Peyer's patch (tissue), 4 donors: ENCODE data around the gene CSGALNACT2. TPM values are rescaled to one million over a fixed set of nuclear protein-coding genes. Genes with fewer than 3 reads are reported as not detected.
A peak's percentile ranks its signal among the peaks of the same experiment; 100 is the strongest.

ENCODE experiments used
- DNase-seq, 3 donors: peaks; one replicate each; pipeline ENCODE4 v3.0.0-alpha.2; 2017 to 2019
- H3K27ac ChIP-seq, 4 donors: fragments of 200-600 bp; sonication (generic); one replicate each; pipeline ENCODE4 v1.5.1; 2016 to 2019
- H3K27me3 ChIP-seq, 2 donors: fragments of 200-600 bp; sonication (generic); one replicate each; pipeline ENCODE4 v1.5.1; 2019
- H3K36me3 ChIP-seq, 3 donors: fragments of 200-600 bp; sonication (generic); one replicate each; pipeline ENCODE4 v1.5.1; 2016 to 2019
- H3K4me1 ChIP-seq, 4 donors: fragments of 200-600 bp; sonication (generic); one replicate each; pipeline ENCODE4 v1.5.1; 2016 to 2019
- H3K4me3 ChIP-seq, 4 donors: fragments of 200-600 bp; sonication (generic); 1 replicate in 3 of 4; 2 replicates in 1 of 4; pipeline ENCODE4 v1.5.1; 2016 to 2019; ENCODE audit warnings: mild to moderate bottlenecking in 1 of 4
- H3K9me3 ChIP-seq, 4 donors: fragments of 200-600 bp; sonication (generic); one replicate each; pipeline ENCODE4 v1.5.1; 2016 to 2019; ENCODE audit warnings: mild to moderate bottlenecking in 1 of 4
- CTCF ChIP-seq, 6 experiments: fragments of 450-650 bp in 4 of 6; fragments of 200-600 bp in 2 of 6; sonication (generic) in 1 of 6; IDR thresholded peaks; one replicate each; pipeline ENCODE4 v1.5.1; 2017 to 2019; ENCODE audit warnings: antibody characterized with exemption in 6 of 6, mild to moderate bottlenecking in 3 of 6, moderate library complexity in 1 of 6
- POLR2A ChIP-seq, 2 donors: fragments of 450-650 bp; IDR thresholded peaks; one replicate each; pipeline ENCODE4 v1.5.1; 2017; ENCODE audit warnings: antibody characterized with exemption in 2 of 2, mild to moderate bottlenecking in 2 of 2, moderate library complexity in 2 of 2
- total RNA-seq, 4 donors: library from RNA; depleted of rRNA; stranded (reverse); fragments of >200 nt; gene quantifications; one replicate each; pipeline ENCODE4 v1.1.0, GENCODE V29; 2016

Gene CSGALNACT2
- total RNA-seq, 4 donors from 2014 or later, result 5.8 to 24.8 (median 7.9) TPM

GRCh38 chr10:43128331-43128730 lies 9.9 kb upstream of the CSGALNACT2 start:
- H3K27ac ChIP-seq, result peak overlapping the region in 1 of 4 donors; percentile 65
- H3K4me1 ChIP-seq, result peaks cover 0 to 9% (median 0%) of the 10 kb centered on the region in 4 donors
- H3K36me3 ChIP-seq, result no peaks in the 10 kb centered on the region
- DNase-seq, result no peak
- H3K27me3 ChIP-seq, result no peaks in the 10 kb centered on the region
- H3K4me3 ChIP-seq, result no peak overlapping the region
- TF ChIP-seq CTCF (IDR thresholded peaks at IDR 0.05) (no peak), POLR2A (IDR thresholded peaks at IDR 0.05) (no peak)
- H3K9me3 ChIP-seq, result no peaks in the 10 kb centered on the region

GRCh38 chr10:43128958-43129706 lies 9.1 kb upstream of the CSGALNACT2 start:
- Histone ChIP-seq H3K36me3 (no peaks in the 10 kb centered on the region), H3K4me3 (no peak overlapping the region), H3K27me3 (no peaks in the 10 kb centered on the region), H3K27ac (peak overlapping the region in 2 of 4 donors; percentile 24 to 65), H3K4me1 (peaks cover 0 to 9% (median 0%) of the 10 kb centered on the region in 4 donors), H3K9me3 (no peaks in the 10 kb centered on the region)
- TF ChIP-seq POLR2A (IDR thresholded peaks at IDR 0.05) (no peak), CTCF (IDR thresholded peaks at IDR 0.05) (no peak)
- no peak for DNase-seq

- H3K9me3 ChIP-seq, result no peaks in the 10 kb centered on the region
- H3K4me1 ChIP-seq, result peaks cover 0 to 9% (median 0%) of the 10 kb centered on the region in 4 donors
- H3K4me3 ChIP-seq, result no peak overlapping the region
- DNase-seq, result no peak
- no peaks in the 10 kb centered on the region for H3K27me3 ChIP-seq
- no peak overlapping the region for H3K27ac ChIP-seq
- no peaks in the 10 kb centered on the region for H3K36me3 ChIP-seq
- TF ChIP-seq CTCF (IDR thresholded peaks at IDR 0.05), result no peak
- TF ChIP-seq POLR2A (IDR thresholded peaks at IDR 0.05), result no peak
These were observed 7.5 kb upstream of the CSGALNACT2 start for GRCh38 chr10:43130770-43131171.

GRCh38 chr10:43131256-43131655 lies 7.0 kb upstream of the CSGALNACT2 start:
- no peak for DNase-seq
- Histone ChIP-seq H3K27me3 (no peaks in the 10 kb centered on the region), H3K9me3 (no peaks in the 10 kb centered on the region), H3K4me1 (peaks cover 0 to 9% (median 0%) of the 10 kb centered on the region in 4 donors), H3K4me3 (no peak overlapping the region), H3K36me3 (no peaks in the 10 kb centered on the region), H3K27ac (no peak overlapping the region)
- TF ChIP-seq CTCF (IDR thresholded peaks at IDR 0.05) (no peak), POLR2A (IDR thresholded peaks at IDR 0.05) (no peak)

GRCh38 chr10:43131906-43132305 lies 6.3 kb upstream of the CSGALNACT2 start:
- no peak for DNase-seq
- Histone ChIP-seq H3K4me3 (no peak overlapping the region), H3K36me3 (no peaks in the 10 kb centered on the region), H3K27me3 (no peaks in the 10 kb centered on the region), H3K27ac (no peak overlapping the region), H3K9me3 (no peaks in the 10 kb centered on the region), H3K4me1 (peaks cover 0 to 7% (median 0%) of the 10 kb centered on the region in 4 donors)
- TF ChIP-seq POLR2A (IDR thresholded peaks at IDR 0.05) (no peak), CTCF (IDR thresholded peaks at IDR 0.05) (no peak)
